ACC112 (cell line): ENCODE data around the gene MAT2A.
A peak's percentile ranks its signal among the peaks of the same experiment; 100 is the strongest.

Experiments used
- H2AFZ ChIP-seq: fragments of 200-600 bp; sonication (generic); one replicate; pipeline ENCODE4 v1.6.0; 2017; ENCODE audit warnings: antibody characterized with exemption, low read length; ENCODE audit not compliant: unreplicated experiment
- H3K27ac ChIP-seq: fragments of 200-600 bp; sonication (generic); 2 replicates; pipeline ENCODE4 v1.5.1; 2014; ENCODE audit warnings: low read depth, mild to moderate bottlenecking, antibody characterized with exemption, low read length, moderate library complexity
- H3K27me3 ChIP-seq: fragments of 200-600 bp; sonication (generic); 2 replicates; pipeline ENCODE4 v1.6.1; 2014; ENCODE audit warnings: mild to moderate bottlenecking, antibody characterized with exemption, low read length, moderate library complexity, mixed read lengths; ENCODE audit not compliant: insufficient read depth
- H3K36me3 ChIP-seq: fragments of 200-600 bp; sonication (generic); 2 replicates; pipeline ENCODE4 v1.6.1; 2016; ENCODE audit warnings: mild to moderate bottlenecking, antibody characterized with exemption, low read length, moderate library complexity, mixed read lengths; ENCODE audit not compliant: insufficient read depth
- H3K4me1 ChIP-seq: fragments of 200-600 bp; sonication (generic); one replicate; pipeline ENCODE4 v1.6.1; 2016; ENCODE audit warnings: low read length, mixed read lengths; ENCODE audit not compliant: insufficient read depth, unreplicated experiment, control insufficient read depth
- H3K4me3 ChIP-seq: fragments of 200-600 bp; sonication (generic); 2 replicates; pipeline ENCODE4 v1.5.1; 2014; ENCODE audit warnings: mild to moderate bottlenecking, low read depth, low read length
- H3K79me2 ChIP-seq: fragments of 200-600 bp; sonication (generic); one replicate; pipeline ENCODE4 v1.6.0; 2016; ENCODE audit warnings: low read length; ENCODE audit not compliant: control insufficient read depth, unreplicated experiment, insufficient read depth

The MAT2A gene

DNA sequence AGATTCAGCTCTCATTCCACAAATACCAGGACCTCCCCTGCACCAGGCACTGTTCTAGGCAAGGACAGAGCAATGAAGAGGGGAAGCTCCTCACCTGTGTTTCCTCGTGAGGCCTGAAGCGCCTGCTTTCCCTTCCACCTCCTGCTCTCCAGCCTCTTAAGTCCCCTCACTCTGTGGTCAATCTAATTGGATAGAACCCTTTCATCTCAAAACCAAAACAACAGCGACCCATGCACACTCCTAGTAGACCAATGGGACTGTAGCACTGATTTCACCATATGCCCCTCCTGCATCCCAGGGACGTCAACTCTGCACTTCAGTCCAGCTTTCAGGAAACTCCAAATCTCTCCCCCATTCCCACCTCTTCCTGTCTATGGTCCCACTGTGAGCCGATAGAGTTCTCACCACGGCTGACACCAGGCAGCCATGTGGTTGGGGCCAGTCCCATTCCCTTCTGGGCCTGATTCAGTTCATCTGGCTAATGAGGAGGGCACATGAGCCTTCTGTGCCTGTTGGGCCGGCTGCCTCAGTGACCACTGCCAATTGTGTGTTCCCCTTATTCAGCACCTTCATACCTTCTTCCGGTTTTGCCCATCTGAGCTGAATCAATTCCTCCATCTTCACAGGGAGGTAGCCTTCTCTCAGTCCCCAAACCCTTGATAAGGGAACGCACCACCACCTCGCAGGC lies 33.3 kb upstream of the MAT2A start:
- no peak overlapping the region for H3K4me3 ChIP-seq
- no peaks in the 10 kb centered on the region for H3K36me3 ChIP-seq
- H3K27me3 ChIP-seq: no peaks in the 10 kb centered on the region
- peaks cover 46% of the 10 kb centered on the region for H3K4me1 ChIP-seq
- no peak overlapping the region for H2AFZ ChIP-seq
- no peaks in the 10 kb centered on the region for H3K79me2 ChIP-seq
- H3K27ac ChIP-seq: peak overlapping the region; percentile 68

DNA sequence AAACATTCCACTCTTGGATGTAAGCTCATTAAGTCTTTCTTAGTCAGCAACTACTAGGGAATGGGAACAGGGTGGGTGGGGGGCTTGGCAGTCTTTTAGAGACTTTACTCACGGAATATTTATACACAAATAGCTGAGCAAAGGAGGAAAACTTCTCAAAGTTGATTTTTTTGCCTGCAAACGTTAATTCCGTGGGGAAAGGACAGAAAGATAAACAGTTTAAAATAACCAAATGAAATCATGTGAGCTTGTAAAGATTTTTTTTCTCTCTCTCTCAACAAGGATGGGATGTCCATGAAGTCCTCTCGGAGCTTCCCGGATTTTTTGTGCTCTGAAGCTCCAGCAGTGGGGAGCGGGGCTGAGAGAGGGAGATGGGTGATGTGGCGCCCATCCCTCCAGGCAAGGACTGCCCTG lies 32.2 kb upstream of the MAT2A start:
- H2AFZ ChIP-seq: peak overlapping the region; percentile 49
- H3K79me2 ChIP-seq: no peaks in the 10 kb centered on the region
- H3K27ac ChIP-seq: no peak overlapping the region
- H3K27me3 ChIP-seq: no peaks in the 10 kb centered on the region
- no peak overlapping the region for H3K4me3 ChIP-seq
- H3K36me3 ChIP-seq: no peaks in the 10 kb centered on the region
- H3K4me1 ChIP-seq: peaks cover 56% of the 10 kb centered on the region

DNA sequence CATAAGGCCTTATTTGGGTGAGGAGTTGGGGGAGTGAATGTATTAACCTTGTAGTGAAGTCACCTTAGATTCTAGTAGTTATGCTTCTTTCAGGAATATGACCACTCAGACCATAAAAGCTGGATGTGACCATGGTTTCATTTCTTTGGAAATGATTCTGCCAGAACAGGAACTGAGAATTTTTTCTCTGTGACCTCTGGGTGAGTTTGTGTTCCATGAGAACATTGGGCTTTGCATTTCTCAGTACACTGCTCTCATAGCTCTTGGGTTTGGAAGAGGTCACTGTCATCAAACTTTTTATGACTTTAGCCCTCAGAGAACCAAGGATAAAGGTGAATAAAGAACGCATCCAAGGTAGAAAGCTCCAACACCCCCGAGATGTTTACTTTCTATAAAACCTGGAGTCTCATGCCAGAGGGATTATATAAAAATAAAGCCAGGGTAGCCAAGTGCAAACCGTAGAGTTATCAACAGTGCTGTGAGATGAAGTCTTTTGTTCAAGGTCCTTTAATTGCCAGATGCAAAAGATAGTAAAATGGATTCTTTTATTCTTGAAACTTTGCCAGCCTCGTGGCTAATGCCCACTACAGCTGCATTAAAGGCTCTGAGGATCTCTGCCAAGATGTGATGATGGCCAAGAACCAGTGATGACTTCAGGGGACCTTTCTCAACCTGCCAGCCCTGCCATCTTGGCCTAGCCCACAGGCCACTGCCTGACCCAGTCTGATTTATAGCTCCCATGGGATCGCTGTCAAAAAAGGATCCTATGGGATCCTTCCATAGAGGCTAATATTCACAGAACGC lies 27.8 kb upstream of the MAT2A start:
- Histone ChIP-seq H3K27ac (0 out of 2 replicates have a peak overlapping the region, but pooled peaks have one; percentile 1), H3K36me3 (no peaks in the 10 kb centered on the region), H3K4me1 (peaks cover 17% of the 10 kb centered on the region), H3K79me2 (no peaks in the 10 kb centered on the region), H3K4me3 (no peak overlapping the region), H3K27me3 (no peaks in the 10 kb centered on the region), H2AFZ (no peak overlapping the region)

DNA sequence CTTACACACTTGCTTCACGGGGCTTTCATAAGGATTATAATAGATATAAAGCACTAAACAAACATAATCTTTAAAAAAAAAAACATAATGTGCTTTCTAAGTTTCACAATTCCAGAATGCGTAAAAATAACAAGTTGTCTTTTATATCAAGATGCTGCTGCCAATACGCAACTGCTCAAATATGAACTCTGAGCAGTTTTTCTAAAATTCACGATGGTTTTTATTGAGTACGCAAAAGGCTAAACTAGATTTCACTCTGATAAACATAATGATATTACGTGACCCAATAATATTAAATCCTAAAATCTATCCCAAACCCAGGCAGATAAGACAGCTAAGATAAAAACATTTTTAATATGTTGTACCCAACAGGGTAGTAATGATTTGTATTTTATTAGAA lies 24.6 kb upstream of the MAT2A start:
- Histone ChIP-seq H3K36me3 (no peaks in the 10 kb centered on the region), H2AFZ (no peak overlapping the region), H3K27ac (no peak overlapping the region), H3K4me1 (peaks cover 11% of the 10 kb centered on the region), H3K4me3 (no peak overlapping the region), H3K27me3 (no peaks in the 10 kb centered on the region), H3K79me2 (no peaks in the 10 kb centered on the region)

DNA sequence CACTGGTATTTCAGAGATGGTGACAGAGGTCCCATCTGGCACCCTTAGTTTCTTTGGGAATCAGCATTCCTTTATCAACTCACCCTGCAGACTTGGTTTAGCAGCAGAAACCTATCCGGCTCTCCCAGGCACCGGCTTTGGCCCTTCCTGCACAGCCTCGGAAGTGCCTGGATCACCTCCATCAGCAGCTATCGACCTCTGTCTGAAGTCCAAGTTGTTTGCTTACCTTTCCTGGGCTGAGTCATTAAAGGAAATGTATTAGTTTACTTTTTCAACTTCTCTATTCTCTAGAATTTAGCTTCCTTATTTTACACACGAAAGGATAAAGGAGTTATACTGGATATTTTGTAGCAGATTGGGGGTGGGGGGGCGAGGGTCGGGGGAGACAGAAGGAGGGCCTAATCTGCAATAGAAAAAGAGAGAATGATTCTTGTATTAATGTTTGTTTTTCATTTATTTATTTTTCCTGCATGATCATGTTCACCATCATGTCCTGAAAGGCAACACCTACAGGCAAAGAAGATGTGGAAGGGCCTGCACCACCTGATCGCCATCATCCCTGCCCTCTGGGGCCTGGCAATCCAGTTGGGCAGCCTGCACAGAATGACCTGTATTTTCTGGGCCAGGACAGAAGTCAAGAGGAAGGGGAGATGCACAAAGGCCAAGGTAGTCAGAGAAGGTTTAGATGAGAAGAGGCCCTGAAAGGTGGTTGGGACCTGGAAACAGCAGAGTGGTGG lies 22.1 kb upstream of the MAT2A start:
- Histone ChIP-seq H3K4me3 (no peak overlapping the region), H3K27ac (no peak overlapping the region), H3K4me1 (no peaks in the 10 kb centered on the region), H2AFZ (no peak overlapping the region), H3K79me2 (no peaks in the 10 kb centered on the region), H3K36me3 (no peaks in the 10 kb centered on the region), H3K27me3 (no peaks in the 10 kb centered on the region)

GRCh38 chr2:85522090-85522647 lies 16.8 kb upstream of the MAT2A start:
- Histone ChIP-seq H3K36me3 (no peaks in the 10 kb centered on the region), H3K4me1 (no peaks in the 10 kb centered on the region), H3K27ac (no peak overlapping the region), H3K27me3 (no peaks in the 10 kb centered on the region), H3K4me3 (no peak overlapping the region), H3K79me2 (no peaks in the 10 kb centered on the region), H2AFZ (no peak overlapping the region)

- peaks cover 2% of the 10 kb centered on the region; the same call in 1 of the 2 replicates for H3K27me3 ChIP-seq
- no peak overlapping the region for H3K27ac ChIP-seq
- H3K36me3 ChIP-seq: no peaks in the 10 kb centered on the region
- no peaks in the 10 kb centered on the region for H3K4me1 ChIP-seq
- H3K4me3 ChIP-seq: no peak overlapping the region
- no peaks in the 10 kb centered on the region for H3K79me2 ChIP-seq
- no peak overlapping the region for H2AFZ ChIP-seq
Observed at GRCh38 chr2:85523062-85523902, 15.7 kb upstream of the MAT2A start.

GRCh38 chr2:85523903-85524335 lies 15.0 kb upstream of the MAT2A start:
- Histone ChIP-seq H3K79me2 (no peaks in the 10 kb centered on the region), H3K27me3 (peaks cover 5% of the 10 kb centered on the region; the same call in 1 of the 2 replicates), H3K27ac (no peak overlapping the region), H3K4me3 (no peak overlapping the region), H3K36me3 (no peaks in the 10 kb centered on the region), H3K4me1 (no peaks in the 10 kb centered on the region), H2AFZ (no peak overlapping the region)

DNA sequence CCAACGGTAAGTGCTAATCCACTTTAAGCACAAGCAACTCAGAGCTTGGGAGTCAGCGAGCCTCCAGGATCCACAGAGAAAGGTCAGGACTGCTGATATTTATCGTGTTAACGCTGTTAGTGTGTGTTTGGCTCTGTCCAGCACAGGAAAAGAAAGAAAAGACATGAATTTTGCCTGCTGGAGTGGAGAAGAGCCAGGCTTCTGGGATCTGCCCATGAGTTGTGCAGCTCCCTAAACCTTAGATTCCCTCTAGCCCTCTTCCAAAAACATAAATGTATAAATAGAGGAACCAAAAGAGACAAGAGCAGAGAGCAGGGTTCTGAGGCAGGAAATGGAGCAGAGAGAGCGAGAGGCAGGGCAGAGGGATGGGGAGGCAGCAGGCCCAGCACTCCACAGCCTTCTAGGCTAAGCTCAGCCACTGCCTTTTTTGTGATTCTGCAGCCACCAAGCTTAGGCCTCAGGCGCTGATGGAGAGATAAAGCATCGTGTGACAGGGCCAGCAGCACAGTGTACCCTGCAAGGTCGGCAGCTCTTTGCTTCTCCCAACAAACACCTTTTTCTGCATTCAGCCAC lies 14.5 kb upstream of the MAT2A start:
- H3K27ac ChIP-seq: no peak overlapping the region
- H2AFZ ChIP-seq: no peak overlapping the region
- no peaks in the 10 kb centered on the region for H3K79me2 ChIP-seq
- H3K36me3 ChIP-seq: no peaks in the 10 kb centered on the region
- H3K4me3 ChIP-seq: no peak overlapping the region
- peaks cover 5% of the 10 kb centered on the region; the same call in 1 of the 2 replicates for H3K27me3 ChIP-seq
- no peaks in the 10 kb centered on the region for H3K4me1 ChIP-seq
